Calu3 (cell line): Measurements from ENCODE around the gene TNK2. TPM values are rescaled to one million over a fixed set of nuclear protein-coding genes. Genes with fewer than 3 reads are reported as not detected.

Experiments used
- BruUV-seq: library from RNA; stranded (reverse); fragments of 400-500 nt; replicated peaks from 2 replicates; lab custom pipeline; 2021; lab: Mats Ljungman, UMichigan
- CTCF ChIA-PET: fragments of 300-600 bp; sonication (Branson Sonifier 250); formaldehyde crosslinking; loops from one replicate; lab custom pipeline; 2022; ENCODE audit warnings: antibody characterized with exemption; lab: Charles Lee
- DNase-seq: peaks from one replicate; pipeline ENCODE4 v3.0.0; 2022
- H3K27ac Mint-ChIP-seq: one replicate; pipeline ENCODE4 v1.8.0; 2022; ENCODE audit warnings: mixed read lengths; ENCODE audit not compliant: unreplicated experiment
- H3K27me3 Mint-ChIP-seq: one replicate; pipeline ENCODE4 v1.8.0; 2022; ENCODE audit warnings: mixed read lengths; ENCODE audit not compliant: unreplicated experiment
- H3K36me3 Mint-ChIP-seq: one replicate; pipeline ENCODE4 v1.8.0; 2022; ENCODE audit warnings: mild to moderate bottlenecking, moderate library complexity, mixed read lengths; ENCODE audit not compliant: insufficient read depth, unreplicated experiment
- H3K4me1 Mint-ChIP-seq: one replicate; pipeline ENCODE4 v1.8.0; 2022; ENCODE audit warnings: mild to moderate bottlenecking, low read depth, mixed read lengths; ENCODE audit not compliant: unreplicated experiment
- H3K4me3 Mint-ChIP-seq: one replicate; pipeline ENCODE4 v1.8.0; 2022; ENCODE audit warnings: mild to moderate bottlenecking, low read depth, moderate library complexity, mixed read lengths; ENCODE audit not compliant: unreplicated experiment
- H3K9me3 Mint-ChIP-seq: one replicate; pipeline ENCODE4 v1.8.0; 2022; ENCODE audit warnings: low read depth, mixed read lengths; ENCODE audit not compliant: unreplicated experiment
- CTCF ChIP-seq: fragments of 200-600 bp; IDR thresholded peaks from one replicate; pipeline ENCODE4 v1.8.0; 2022; ENCODE audit warnings: antibody characterized with exemption; ENCODE audit not compliant: unreplicated experiment
- intact Hi-C: fragments of 100-400 bp; cut with micrococcal nuclease; formaldehyde crosslinking; loops from one replicate; pipeline ENCODE4 v1.10.0; 2022; ENCODE audit not compliant: unreplicated experiment
- total RNA-seq: library from RNA; stranded (reverse); gene quantifications from 2 replicates; pipeline ENCODE4 v1.2.3, GENCODE V29; 2022

Gene TNK2
- total RNA-seq, 1 experiment from 2014 or later, result 50.4 TPM

GRCh38 chr3:195850857-195851543 is 57.4 kb downstream of the TNK2 start:
- no TSS peak for BruUV-seq
- Mint-ChIP-seq H3K4me3 (peak overlapping the region; percentile 26), H3K4me1 (peaks cover 42% of the 10 kb centered on the region), H3K36me3 (peaks cover 6% of the 10 kb centered on the region), H3K9me3 (peaks cover 2% of the 10 kb centered on the region), H3K27me3 (no peaks in the 10 kb centered on the region), H3K27ac (no peak overlapping the region)
- CTCF ChIA-PET, result interaction anchor here (0.9 to 1.2 kb wide), 6 partner anchors 16 to 134 kb away, joined by 3 to 6 read pairs (median 3); no protein-coding TSS in a partner anchor
- TF ChIP-seq CTCF, result peak; percentile 100
- DNase-seq, result peak; percentile 91
- intact Hi-C loops, result loop anchor here (10.0 kb wide), 3 partner anchors 106 to 196 kb away; no protein-coding TSS in a partner anchor

GRCh38 chr3:195849322-195850074 is 58.9 kb downstream of the TNK2 start:
- H3K36me3 Mint-ChIP-seq, result peaks cover 6% of the 10 kb centered on the region
- no peak for DNase-seq
- intact Hi-C loops, result loop anchor here (10.0 kb wide), 3 partner anchors 105 to 195 kb away; no protein-coding TSS in a partner anchor
- H3K9me3 Mint-ChIP-seq, result peaks cover 5% of the 10 kb centered on the region
- H3K27me3 Mint-ChIP-seq, result no peaks in the 10 kb centered on the region
- CTCF ChIA-PET, result no interaction called here
- no peak overlapping the region for H3K4me3 Mint-ChIP-seq
- no peak for TF ChIP-seq CTCF
- no TSS peak for BruUV-seq
- H3K27ac Mint-ChIP-seq, result peak overlapping the region; percentile 82
- peaks cover 45% of the 10 kb centered on the region for H3K4me1 Mint-ChIP-seq

GRCh38 chr3:195847055-195847950 is 61.0 kb downstream of the TNK2 start:
- intact Hi-C loops, result no loop called here
- no peak overlapping the region for H3K4me3 Mint-ChIP-seq
- H3K9me3 Mint-ChIP-seq, result peaks cover 7% of the 10 kb centered on the region
- no TSS peak for BruUV-seq
- CTCF ChIA-PET, result no interaction called here
- peaks cover 6% of the 10 kb centered on the region for H3K36me3 Mint-ChIP-seq
- peaks cover 45% of the 10 kb centered on the region for H3K4me1 Mint-ChIP-seq
- DNase-seq, result peak; percentile 77
- H3K27me3 Mint-ChIP-seq, result no peaks in the 10 kb centered on the region
- TF ChIP-seq CTCF, result no peak
- peak overlapping the region; percentile 82 for H3K27ac Mint-ChIP-seq

GRCh38 chr3:195845483-195845882 is 62.9 kb downstream of the TNK2 start:
- peaks cover 37% of the 10 kb centered on the region for H3K4me1 Mint-ChIP-seq
- peaks cover 6% of the 10 kb centered on the region for H3K36me3 Mint-ChIP-seq
- peaks cover 7% of the 10 kb centered on the region for H3K9me3 Mint-ChIP-seq
- no peak overlapping the region for H3K4me3 Mint-ChIP-seq
- CTCF ChIA-PET, result no interaction called here
- DNase-seq, result no peak
- no peaks in the 10 kb centered on the region for H3K27me3 Mint-ChIP-seq
- no peak for TF ChIP-seq CTCF
- no TSS peak for BruUV-seq
- H3K27ac Mint-ChIP-seq, result no peak overlapping the region
- intact Hi-C loops, result no loop called here
